T47D (cell line): ENCODE results near the gene GLTP.
A peak's percentile ranks its signal among the peaks of the same experiment; 100 is the strongest.

Experiments used
- DNase-seq, 2 experiments: peaks; one replicate each; pipeline versions ENCODE4 v3.0.0 to v3.0.0-alpha.2; 2011 to 2012; ENCODE audit warnings: low read depth in 1 of 2, low spot score in 1 of 2
- JUND ChIP-seq: IDR thresholded peaks from 2 replicates; pipeline ENCODE4 v1.6.1; 2012; ENCODE audit warnings: low read depth
- in situ Hi-C: cut with HindIII; loops from 2 replicates; pipeline ENCODE4 v1.10.0; 2016; ENCODE audit warnings: low sequenced_read_pairs, low pct_unique_long_range_greater_than_20kb

Gene GLTP

DNA sequence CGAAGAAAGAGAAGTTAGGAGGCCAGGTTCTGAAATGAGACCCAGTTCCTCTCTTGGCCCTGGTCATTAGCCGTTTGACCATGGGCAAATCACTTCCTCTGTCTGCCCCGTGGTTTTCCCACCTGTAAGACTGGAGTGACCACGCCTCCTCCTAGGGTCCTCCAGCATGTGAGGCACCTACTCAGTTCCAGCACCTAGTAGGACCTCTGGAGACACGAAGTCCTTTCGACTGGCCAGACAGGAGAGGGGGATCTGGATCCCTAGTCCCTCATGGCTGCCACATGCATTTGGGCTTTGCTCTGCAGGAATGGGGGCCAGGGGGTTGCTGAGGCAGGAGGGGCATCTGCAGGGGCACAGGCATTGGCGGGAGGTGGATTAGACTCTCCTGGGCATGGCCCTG, 63.5 kb downstream of the GLTP start:
- in situ Hi-C loops: no loop called here
- TF ChIP-seq JUND: no peak
- no peak for DNase-seq

DNA sequence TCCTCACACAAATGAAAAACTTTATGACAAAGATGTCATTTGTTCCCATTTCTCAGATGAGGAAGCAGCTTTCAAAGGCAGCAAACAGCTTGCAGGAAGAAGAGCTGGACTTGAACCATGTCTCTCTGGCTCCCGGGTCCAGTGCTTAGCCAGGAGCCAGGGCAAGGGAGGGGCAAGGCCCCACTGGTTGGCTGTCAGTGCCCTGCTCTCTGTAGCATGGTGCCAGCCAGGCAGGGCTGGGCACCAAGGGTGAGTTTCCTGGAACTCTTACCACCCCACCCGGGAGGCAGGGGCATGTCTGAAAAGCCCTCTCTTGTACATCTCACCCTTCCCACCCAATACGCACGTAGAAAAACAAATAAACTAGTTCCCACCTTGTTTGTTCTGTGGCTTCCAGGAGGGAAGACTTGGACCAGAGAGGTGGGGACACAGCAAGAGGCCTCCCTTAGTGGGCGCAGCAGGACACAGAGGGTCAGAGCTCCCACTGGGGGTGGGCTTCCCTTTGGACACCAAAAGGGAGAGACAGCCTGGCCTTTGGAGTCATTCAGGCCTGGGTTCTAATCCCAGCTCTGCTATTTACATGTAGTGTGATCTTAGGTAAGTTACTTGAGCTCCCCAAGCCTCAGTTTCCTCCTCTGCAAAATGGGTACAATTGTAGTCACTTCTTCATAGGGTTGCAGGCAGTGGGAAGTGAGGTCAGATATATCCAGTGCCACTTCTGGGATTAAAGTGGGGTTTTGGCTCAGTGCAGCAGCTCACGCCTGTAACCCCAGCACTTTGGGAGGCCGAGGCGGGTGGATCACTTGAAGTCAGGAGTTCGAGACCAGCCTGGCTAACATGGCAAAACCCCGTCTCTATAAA, 64.4 kb downstream of the GLTP start:
- DNase-seq: no peak
- no peak for TF ChIP-seq JUND
- in situ Hi-C loops: no loop called here

- DNase-seq: no peak
- TF ChIP-seq JUND: no peak
- in situ Hi-C loops: no loop called here
Observed at GRCh38 chr12:109815225-109815624, 65.1 kb downstream of the GLTP start.

GRCh38 chr12:109814600-109815150, 65.7 kb downstream of the GLTP start:
- no peak for DNase-seq
- in situ Hi-C loops: no loop called here
- no peak for TF ChIP-seq JUND

GRCh38 chr12:109813810-109814416, 66.4 kb downstream of the GLTP start:
- no peak for TF ChIP-seq JUND
- DNase-seq: no peak
- in situ Hi-C loops: no loop called here

DNA sequence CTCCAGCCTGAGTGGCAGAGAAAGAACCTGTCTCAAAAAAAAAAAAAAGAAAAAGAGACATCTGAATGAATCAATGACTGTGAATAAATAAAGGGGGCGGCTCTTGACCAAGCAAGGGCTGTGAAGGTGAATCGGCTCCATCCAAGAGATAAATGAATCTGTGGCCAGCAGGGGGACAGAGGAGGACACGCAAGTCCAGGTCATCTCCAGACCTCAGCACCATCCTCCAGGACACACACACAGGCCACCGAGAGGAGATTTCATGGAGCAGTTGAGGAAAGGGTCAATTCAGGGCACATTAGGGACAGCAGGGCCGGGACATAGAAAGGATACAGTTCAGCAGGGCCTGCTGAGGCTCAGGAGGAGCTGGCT, 68.7 kb downstream of the GLTP start:
- in situ Hi-C loops: no loop called here
- peak in 1 of 2 experiments; percentile 44 for DNase-seq
- TF ChIP-seq JUND: no peak

GRCh38 chr12:109810954-109811623, 69.3 kb downstream of the GLTP start:
- no peak for DNase-seq
- no peak for TF ChIP-seq JUND
- in situ Hi-C loops: no loop called here

GRCh38 chr12:109808876-109809646, 71.3 kb downstream of the GLTP start:
- no peak for DNase-seq
- no peak for TF ChIP-seq JUND
- in situ Hi-C loops: no loop called here

GRCh38 chr12:109807954-109808643, 72.2 kb downstream of the GLTP start:
- in situ Hi-C loops: no loop called here
- no peak for DNase-seq
- TF ChIP-seq JUND: no peak

GRCh38 chr12:109804820-109805761, 75.2 kb downstream of the GLTP start:
- peak; percentile 68 to 71 for DNase-seq
- in situ Hi-C loops: no loop called here
- TF ChIP-seq JUND: no peak

DNA sequence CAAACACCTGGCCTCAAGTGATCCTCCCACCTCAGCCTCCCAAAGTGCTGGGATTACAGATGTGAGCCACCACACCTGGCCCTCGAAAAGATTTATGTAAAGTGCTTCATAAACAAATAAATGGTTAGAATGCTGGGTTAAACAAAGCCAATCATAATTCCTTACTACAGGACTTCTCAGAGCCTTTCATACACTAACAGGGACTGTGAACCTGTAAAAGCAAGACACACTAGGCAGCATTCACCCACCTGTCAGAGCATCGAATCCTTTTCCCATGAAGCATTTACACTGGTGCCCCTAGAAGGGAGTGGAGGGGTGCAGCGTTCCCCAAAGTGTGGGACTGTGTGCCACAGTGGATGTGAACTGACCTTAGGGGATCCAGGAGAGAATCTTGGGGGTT, 76.7 kb downstream of the GLTP start:
- in situ Hi-C loops: no loop called here
- DNase-seq: no peak
- TF ChIP-seq JUND: no peak
